ENCODE data around the gene LRG1.

LRG1 gene

DNA sequence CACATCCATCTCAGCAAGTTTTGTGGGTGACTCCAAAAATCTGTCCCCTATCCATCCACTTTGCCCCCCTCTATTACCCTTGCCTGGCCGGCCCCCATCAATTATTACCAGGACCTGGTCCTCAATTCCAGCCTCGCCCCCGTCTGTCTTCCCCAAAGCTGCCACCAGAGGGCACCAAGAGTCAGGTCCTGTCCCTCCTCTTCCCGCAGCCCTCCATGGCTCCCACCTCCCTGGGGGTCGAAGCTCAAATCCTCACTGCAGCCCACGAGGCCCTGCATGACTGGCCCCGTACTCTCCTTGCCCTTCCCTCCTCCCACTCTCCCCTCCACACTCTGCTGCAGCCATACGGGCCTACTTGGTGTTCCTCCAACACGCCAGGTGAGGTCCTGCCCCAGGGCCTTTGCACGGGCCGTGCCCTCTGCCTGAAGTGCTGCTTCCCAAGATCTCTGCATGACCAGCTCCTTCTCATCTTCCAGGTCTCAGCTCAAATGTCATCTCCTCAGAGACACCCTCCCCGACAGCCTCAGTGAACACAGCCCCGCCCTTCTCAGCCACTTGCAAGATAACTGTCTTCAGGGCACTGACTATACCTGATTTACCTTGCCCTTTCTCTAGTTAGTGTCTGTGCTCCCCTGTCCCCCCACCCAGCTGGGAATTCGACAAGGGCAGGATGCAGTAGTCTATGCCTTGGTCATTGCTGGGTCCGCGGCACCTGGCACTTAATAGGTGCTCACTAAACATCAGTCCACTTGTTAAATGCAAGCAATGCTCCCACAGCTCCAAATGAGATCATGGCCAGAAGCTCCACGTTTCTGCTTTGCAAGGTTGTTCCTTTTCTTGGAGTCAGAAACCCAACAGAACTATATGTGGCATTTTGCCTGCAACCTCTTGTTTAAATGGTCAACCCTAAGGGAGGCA lies 36.4 kb upstream of the LRG1 start:
- DNase-seq (ENCODE audit: insufficient read length, low spot score) (peak; percentile 76), FAIRE-seq (peak; percentile 83)
- TF ChIP-seq POLR2A (IDR thresholded peaks at IDR 0.05; ENCODE audit: low read depth, low read length) (no peak), POLR2AphosphoS5 (IDR thresholded peaks at IDR 0.05; ENCODE audit: low read depth, low read length) (no peak), PAX5 (IDR thresholded peaks at IDR 0.05; ENCODE audit: insufficient read depth, low read length, severe bottlenecking) (no peak), TAF1 (IDR thresholded peaks at IDR 0.05; ENCODE audit: low read depth, low read length) (no peak), SPI1 (IDR thresholded peaks at IDR 0.05; ENCODE audit: low read depth, low read length) (no peak), POU2F2 (IDR thresholded peaks at IDR 0.05; ENCODE audit: low read depth, low read length) (no peak)

DNA sequence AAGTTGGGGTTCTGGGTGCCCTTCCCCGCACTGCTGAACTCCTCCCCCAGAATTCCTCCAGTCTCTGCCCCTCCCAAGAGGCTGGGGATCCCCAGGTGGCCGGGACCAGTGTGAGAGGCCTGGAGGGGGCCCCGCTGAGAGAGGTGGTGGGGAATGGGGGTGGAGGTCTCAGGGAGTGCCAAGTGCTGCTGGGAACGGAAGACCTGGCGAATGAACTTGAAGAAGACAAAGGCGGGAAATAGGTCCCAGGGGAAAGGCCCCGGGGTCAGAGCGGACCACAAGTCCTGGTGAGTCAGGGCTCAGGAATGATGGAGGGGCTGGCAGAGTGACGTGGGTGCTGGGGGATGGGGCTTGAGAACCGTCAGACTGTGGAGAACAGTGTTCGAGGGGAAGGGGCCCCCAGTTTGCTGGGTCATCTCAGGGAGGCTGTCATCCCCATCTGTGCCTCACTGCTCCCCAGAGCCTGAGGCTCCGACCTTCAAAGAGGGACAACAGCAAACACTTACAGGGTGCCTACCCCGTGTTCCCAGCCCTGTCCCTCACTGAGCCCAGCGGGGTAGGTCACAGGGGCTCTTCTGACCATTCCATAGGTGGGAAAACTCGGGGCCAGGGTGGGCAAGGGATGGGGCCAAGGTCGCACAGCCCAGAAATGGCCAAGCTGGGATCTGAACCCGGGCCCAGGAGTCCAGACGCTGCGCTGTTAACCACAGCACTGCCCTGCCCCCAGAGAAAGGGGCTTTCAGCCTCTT lies 35.6 kb upstream of the LRG1 start:
- DNase-seq (ENCODE audit: insufficient read length, low spot score) (no peak), FAIRE-seq (no peak)

GRCh38 chr19:4573682-4574081 lies 33.8 kb upstream of the LRG1 start:
- TF ChIP-seq POLR2AphosphoS5 (IDR thresholded peaks at IDR 0.05; ENCODE audit: low read depth, low read length) (no peak), POLR2A (IDR thresholded peaks at IDR 0.05; ENCODE audit: low read depth, low read length) (no peak), TAF1 (IDR thresholded peaks at IDR 0.05; ENCODE audit: low read depth, low read length) (no peak), PAX5 (IDR thresholded peaks at IDR 0.05; ENCODE audit: insufficient read depth, low read length, severe bottlenecking) (no peak), SPI1 (IDR thresholded peaks at IDR 0.05; ENCODE audit: low read depth, low read length) (no peak), POU2F2 (IDR thresholded peaks at IDR 0.05; ENCODE audit: low read depth, low read length) (no peak)
- DNase-seq (ENCODE audit: insufficient read length, low spot score), result no peak
- no peak for FAIRE-seq

More for the DNA sequence above, 35.6 kb upstream of the LRG1 start:
- no peak for TF ChIP-seq TAF1 (IDR thresholded peaks at IDR 0.05; ENCODE audit: low read depth, low read length)
- TF ChIP-seq POLR2AphosphoS5 (IDR thresholded peaks at IDR 0.05; ENCODE audit: low read depth, low read length), result no peak
- no peak for TF ChIP-seq POU2F2 (IDR thresholded peaks at IDR 0.05; ENCODE audit: low read depth, low read length)
- TF ChIP-seq SPI1 (IDR thresholded peaks at IDR 0.05; ENCODE audit: low read depth, low read length), result no peak
- no peak for TF ChIP-seq POLR2A (IDR thresholded peaks at IDR 0.05; ENCODE audit: low read depth, low read length)
- no peak for TF ChIP-seq PAX5 (IDR thresholded peaks at IDR 0.05; ENCODE audit: insufficient read depth, low read length, severe bottlenecking)

GRCh38 chr19:4571305-4571917 lies 31.6 kb upstream of the LRG1 start:
- no peak for FAIRE-seq
- DNase-seq (ENCODE audit: insufficient read length, low spot score), result no peak
- TF ChIP-seq PAX5 (IDR thresholded peaks at IDR 0.05; ENCODE audit: insufficient read depth, low read length, severe bottlenecking), result no peak
- no peak for TF ChIP-seq POLR2A (IDR thresholded peaks at IDR 0.05; ENCODE audit: low read depth, low read length)
- TF ChIP-seq SPI1 (IDR thresholded peaks at IDR 0.05; ENCODE audit: low read depth, low read length), result no peak
- no peak for TF ChIP-seq POLR2AphosphoS5 (IDR thresholded peaks at IDR 0.05; ENCODE audit: low read depth, low read length)
- no peak for TF ChIP-seq POU2F2 (IDR thresholded peaks at IDR 0.05; ENCODE audit: low read depth, low read length)
- no peak for TF ChIP-seq TAF1 (IDR thresholded peaks at IDR 0.05; ENCODE audit: low read depth, low read length)

DNA sequence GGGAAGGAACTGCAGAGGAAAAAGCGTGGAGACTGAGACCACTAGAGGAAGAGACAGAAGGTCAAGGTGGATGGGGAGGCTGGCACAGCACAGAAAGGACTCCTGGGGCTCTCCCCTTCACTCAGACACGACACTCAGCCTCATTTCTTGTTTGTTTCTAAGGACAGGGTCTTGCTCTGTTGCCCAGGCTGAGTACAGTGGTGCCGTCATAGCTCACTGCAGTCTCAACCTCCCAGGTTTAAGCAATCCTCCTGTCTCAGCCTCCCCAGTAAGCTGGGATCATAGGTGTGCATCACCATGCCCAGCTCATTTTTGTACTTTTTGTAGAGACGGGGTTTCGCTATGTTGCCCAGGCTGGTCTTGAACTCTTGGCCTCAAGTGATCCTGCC lies 31.1 kb upstream of the LRG1 start:
- TF ChIP-seq POU2F2 (IDR thresholded peaks at IDR 0.05; ENCODE audit: low read depth, low read length), result no peak
- no peak for TF ChIP-seq PAX5 (IDR thresholded peaks at IDR 0.05; ENCODE audit: insufficient read depth, low read length, severe bottlenecking)
- TF ChIP-seq POLR2A (IDR thresholded peaks at IDR 0.05; ENCODE audit: low read depth, low read length), result no peak
- no peak for TF ChIP-seq SPI1 (IDR thresholded peaks at IDR 0.05; ENCODE audit: low read depth, low read length)
- TF ChIP-seq TAF1 (IDR thresholded peaks at IDR 0.05; ENCODE audit: low read depth, low read length), result no peak
- no peak for TF ChIP-seq POLR2AphosphoS5 (IDR thresholded peaks at IDR 0.05; ENCODE audit: low read depth, low read length)
- FAIRE-seq, result no peak
- DNase-seq (ENCODE audit: insufficient read length, low spot score), result no peak

DNA sequence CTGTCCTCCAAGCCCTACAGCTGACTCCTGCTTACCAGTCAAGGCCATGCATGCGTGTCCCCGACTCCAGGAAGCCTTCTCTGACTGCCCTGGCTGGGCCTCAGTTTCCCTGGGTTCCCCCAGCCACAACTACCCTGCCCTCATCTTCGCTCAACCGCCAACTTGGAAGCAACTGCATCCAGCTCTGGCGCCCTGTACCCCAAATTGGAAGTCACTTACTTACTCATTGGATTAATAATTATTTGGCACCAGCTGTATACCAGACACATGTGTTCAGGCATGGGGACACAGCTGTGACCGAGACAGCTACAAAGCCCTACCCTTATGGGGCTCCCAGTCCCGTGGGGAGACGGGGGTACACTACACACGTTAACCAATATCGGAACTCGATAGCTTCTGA lies 30.6 kb upstream of the LRG1 start:
- FAIRE-seq (no peak), DNase-seq (ENCODE audit: insufficient read length, low spot score) (no peak)
- TF ChIP-seq POLR2A (IDR thresholded peaks at IDR 0.05; ENCODE audit: low read depth, low read length) (no peak), POLR2AphosphoS5 (IDR thresholded peaks at IDR 0.05; ENCODE audit: low read depth, low read length) (no peak), TAF1 (IDR thresholded peaks at IDR 0.05; ENCODE audit: low read depth, low read length) (no peak), SPI1 (IDR thresholded peaks at IDR 0.05; ENCODE audit: low read depth, low read length) (no peak), PAX5 (IDR thresholded peaks at IDR 0.05; ENCODE audit: insufficient read depth, low read length, severe bottlenecking) (no peak), POU2F2 (IDR thresholded peaks at IDR 0.05; ENCODE audit: low read depth, low read length) (no peak)

DNA sequence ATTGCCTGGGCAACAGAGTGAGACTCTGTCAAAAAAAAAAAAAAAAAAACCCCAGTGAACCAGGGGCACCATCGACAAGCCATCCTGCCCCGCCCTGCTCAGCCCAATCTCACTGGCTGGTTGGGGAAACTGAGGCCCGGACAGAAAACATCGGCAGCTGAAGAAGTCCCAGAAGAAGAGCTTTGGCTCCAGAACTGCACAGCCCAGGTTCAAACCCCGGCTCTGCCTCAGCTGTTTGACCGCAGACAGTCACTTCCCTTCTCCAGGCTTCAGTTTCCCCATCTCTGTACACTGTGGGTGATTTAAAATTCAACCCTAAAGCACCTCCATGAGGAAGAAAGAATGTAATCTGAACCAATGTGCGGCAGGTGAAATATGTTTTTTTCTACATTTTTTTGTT lies 29.1 kb upstream of the LRG1 start:
- TF ChIP-seq PAX5 (IDR thresholded peaks at IDR 0.05; ENCODE audit: insufficient read depth, low read length, severe bottlenecking) (no peak), TAF1 (IDR thresholded peaks at IDR 0.05; ENCODE audit: low read depth, low read length) (no peak), SPI1 (IDR thresholded peaks at IDR 0.05; ENCODE audit: low read depth, low read length) (0 out of 2 replicates have a peak, but pooled peaks have one; percentile 20)
- DNase-seq (ENCODE audit: insufficient read length, low spot score) (no peak), FAIRE-seq (no peak)

DNA sequence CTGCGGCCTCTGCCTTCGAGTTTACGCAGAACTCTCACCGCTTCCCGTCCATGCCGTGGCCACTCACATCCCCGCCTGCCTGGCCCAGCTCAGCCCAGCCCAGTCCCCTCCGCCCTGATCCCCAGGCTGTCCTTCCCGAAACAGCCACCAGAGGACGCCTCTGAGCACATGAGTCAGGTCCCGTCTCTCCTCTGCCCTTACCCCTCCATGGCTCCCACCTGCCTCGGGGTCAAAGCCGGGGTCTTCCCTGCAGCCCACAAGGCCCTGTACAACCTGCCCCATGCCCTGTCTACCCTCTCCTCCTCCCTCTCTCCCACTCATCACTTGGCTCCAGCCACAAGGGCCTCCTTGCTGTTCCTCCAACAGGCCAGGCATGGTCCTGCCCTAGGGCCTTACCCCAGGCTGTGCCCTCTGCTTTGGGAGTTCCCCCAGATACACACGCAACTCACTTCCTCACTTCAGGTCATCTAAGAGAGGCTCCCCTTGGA lies 27.8 kb upstream of the LRG1 start:
- FAIRE-seq (peak; percentile 78), DNase-seq (ENCODE audit: insufficient read length, low spot score) (no peak)
- TF ChIP-seq POU2F2 (IDR thresholded peaks at IDR 0.05; ENCODE audit: low read depth, low read length) (0 out of 2 replicates have a peak, but pooled peaks have one; percentile 13), PAX5 (IDR thresholded peaks at IDR 0.05; ENCODE audit: insufficient read depth, low read length, severe bottlenecking) (no peak)

Measured in GM12891 (cell line).